ENCODE measurements around the gene TK1.

DNA sequence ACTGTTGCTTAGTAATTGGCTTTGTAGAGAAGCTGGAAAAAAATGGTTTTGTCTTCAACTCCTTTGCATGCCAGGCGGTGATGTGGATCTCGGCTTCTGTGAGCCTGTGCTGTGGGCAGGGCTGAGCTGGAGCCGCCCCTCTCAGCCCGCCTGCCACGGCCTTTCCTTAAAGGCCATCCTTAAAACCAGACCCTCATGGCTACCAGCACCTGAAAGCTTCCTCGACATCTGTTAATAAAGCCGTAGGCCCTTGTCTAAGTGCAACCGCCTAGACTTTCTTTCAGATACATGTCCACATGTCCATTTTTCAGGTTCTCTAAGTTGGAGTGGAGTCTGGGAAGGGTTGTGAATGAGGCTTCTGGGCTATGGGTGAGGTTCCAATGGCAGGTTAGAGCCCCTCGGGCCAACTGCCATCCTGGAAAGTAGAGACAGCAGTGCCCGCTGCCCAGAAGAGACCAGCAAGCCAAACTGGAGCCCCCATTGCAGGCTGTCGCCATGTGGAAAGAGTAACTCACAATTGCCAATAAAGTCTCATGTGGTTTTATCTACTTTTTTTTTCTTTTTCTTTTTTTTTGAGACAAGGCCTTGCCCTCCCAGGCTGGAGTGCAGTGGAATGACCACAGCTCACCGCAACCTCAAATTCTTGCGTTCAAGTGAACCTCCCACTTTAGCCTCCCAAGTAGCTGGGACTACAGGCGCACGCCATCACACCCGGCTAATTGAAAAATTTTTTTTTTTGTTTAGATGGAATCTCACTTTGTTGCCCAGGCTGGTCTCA lies 38.4 kb upstream of the TK1 start:
- TF ChIP-seq, protein P1, sequence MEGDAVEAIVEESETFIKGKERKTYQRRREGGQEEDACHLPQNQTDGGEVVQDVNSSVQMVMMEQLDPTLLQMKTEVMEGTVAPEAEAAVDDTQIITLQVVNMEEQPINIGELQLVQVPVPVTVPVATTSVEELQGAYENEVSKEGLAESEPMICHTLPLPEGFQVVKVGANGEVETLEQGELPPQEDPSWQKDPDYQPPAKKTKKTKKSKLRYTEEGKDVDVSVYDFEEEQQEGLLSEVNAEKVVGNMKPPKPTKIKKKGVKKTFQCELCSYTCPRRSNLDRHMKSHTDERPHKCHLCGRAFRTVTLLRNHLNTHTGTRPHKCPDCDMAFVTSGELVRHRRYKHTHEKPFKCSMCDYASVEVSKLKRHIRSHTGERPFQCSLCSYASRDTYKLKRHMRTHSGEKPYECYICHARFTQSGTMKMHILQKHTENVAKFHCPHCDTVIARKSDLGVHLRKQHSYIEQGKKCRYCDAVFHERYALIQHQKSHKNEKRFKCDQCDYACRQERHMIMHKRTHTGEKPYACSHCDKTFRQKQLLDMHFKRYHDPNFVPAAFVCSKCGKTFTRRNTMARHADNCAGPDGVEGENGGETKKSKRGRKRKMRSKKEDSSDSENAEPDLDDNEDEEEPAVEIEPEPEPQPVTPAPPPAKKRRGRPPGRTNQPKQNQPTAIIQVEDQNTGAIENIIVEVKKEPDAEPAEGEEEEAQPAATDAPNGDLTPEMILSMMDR (IDR thresholded peaks at IDR 0.05), result no peak
- TF ChIP-seq POLR2A (IDR thresholded peaks at IDR 0.05), result no peak
